GM12872 (cell line): ENCODE data around the gene ZNF148.

Experiments used
- CTCF ChIP-seq: IDR thresholded peaks from 3 replicates; pipeline ENCODE4 v1.5.1; 2011; ENCODE audit warnings: low read depth, mild to moderate bottlenecking, low read length, moderate library complexity; ENCODE audit not compliant: insufficient read depth

ZNF148 gene

GRCh38 chr3:125403789-125404188 is 28.7 kb upstream of the ZNF148 start:
- no peak for TF ChIP-seq CTCF

GRCh38 chr3:125402639-125403038 is 27.5 kb upstream of the ZNF148 start:
- no peak for TF ChIP-seq CTCF

- TF ChIP-seq CTCF, result no peak
These were observed 26.3 kb upstream of the ZNF148 start for GRCh38 chr3:125401402-125401801.

- TF ChIP-seq CTCF, result peak; percentile 27; the same call in 1 of the 3 replicates
These were observed 23.8 kb upstream of the ZNF148 start for GRCh38 chr3:125398952-125399351.

- no peak for TF ChIP-seq CTCF
These were observed 20.0 kb upstream of the ZNF148 start for GRCh38 chr3:125395091-125395490.

- TF ChIP-seq CTCF, result no peak
These were observed 19.3 kb upstream of the ZNF148 start for GRCh38 chr3:125394406-125394805.

- TF ChIP-seq CTCF, result no peak
These were observed 14.2 kb upstream of the ZNF148 start for GRCh38 chr3:125389282-125389681.

- TF ChIP-seq CTCF, result no peak
These were observed 11.7 kb upstream of the ZNF148 start for GRCh38 chr3:125386811-125387210.
